CD4-positive, alpha-beta T cell treated with Interferon alpha-2 for 1 hour (primary cell): Measurements from ENCODE around the gene CDCA3.

Source experiments
- DNase-seq, 2 donors: peaks; one replicate each; pipeline ENCODE4 v3.0.0-alpha.2; 2020 to 2022

The CDCA3 gene

DNA sequence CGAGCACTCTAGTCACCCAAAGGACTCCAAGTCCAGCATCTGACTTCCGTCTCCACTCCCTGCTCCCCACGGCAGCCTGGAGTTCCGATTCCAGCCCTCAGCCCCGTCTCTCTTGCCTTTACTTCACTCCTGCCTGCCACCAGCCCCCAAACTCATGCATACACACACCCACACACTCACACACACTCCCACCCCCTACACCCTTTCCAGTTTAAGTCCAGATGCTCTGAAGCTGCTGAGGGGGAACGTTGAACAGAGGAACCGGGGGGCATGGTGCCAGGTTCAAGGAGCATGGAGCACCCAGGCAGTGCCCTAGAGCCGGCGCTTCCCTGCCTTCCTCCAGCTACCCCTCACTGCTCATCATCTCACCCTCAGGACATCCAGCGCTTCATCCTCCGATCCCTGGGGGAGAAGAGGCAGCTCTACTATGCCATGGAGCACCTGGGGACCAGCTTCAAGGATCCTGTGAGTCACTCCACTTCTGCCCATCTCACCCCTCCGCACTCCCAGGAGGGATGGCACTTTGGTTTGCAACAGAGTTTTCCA is 19.6 kb downstream of the CDCA3 start:
- no peak for DNase-seq

DNA sequence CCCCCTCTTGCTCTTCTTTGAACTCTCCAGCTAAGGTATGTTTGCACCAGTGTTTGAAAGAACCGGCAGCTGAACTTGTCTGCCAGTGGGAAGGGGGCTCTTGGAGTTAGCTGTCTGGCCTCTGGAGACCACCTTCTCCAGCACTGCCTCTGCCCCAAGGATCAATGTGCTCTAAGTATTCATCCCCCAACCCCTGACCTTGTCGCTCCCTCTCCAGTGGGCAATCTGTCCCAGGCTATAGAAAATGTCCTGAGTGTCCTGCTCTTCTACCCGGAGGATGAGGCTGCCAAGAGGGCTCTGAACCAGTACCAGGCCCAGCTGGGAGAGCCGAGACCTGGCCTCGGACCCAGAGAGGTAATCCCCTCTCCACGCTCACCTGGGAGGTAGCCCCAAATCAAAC is 20.1 kb downstream of the CDCA3 start:
- DNase-seq: no peak

DNA sequence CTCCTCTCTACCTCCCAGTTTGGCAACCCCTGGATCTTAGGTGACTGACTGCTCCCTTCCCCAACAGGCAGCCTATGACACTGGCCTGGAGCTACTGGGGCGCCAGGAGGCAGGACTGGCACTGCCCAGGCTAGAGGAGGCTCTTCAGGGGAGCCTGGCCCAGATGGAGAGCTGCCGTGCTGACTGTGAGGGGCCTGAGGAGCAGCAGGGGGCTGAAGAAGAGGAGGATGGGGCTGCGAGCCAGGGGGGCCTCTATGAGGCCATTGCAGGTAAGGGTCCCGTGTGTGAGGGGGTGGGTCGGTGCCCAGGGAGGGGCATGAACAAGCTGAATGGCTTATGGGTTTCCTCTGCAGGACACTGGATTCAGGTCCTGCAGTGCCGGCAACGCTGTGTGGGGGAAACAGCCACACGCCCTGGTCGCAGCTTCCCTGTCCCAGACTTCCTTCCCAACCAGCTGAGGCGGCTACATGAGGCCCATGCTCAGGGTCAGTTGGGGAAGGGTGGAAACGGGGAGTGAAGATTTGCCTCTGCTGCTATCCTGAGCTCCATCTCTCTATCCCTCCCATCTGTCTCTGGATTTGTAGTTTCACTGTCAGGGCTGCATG is 20.7 kb downstream of the CDCA3 start:
- DNase-seq: no peak

DNA sequence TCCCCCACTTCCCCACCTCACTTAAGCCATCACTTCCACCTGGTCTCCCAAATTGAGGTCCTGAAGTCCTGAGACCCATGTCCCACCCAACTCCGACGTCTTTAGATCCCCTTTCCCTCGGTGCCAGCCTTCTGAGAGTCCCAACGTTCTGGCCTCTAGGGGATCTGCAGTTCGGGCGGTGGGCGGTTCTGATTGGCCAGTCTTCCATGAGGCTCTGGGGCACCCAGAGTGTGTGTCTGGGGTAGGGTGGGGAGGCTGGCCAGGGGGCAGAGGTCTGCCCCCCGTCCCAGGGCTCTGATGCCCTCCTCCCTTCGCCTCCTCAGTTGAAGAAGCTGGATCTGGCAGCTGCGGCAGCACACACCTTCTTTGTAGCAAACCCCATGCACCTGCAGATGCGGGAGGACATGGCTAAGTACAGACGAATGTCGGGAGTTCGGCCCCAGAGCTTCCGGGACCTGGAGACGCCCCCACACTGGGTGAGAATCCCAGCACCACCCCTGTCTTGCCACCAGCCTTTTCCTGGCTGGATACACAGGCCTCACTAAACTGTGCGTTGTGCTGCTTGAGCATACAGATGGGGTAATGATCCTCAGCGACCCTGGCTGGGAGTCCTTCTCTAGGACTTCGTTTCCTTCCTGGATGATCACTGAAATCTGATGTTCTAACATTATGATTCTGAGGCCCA is 21.4 kb downstream of the CDCA3 start:
- DNase-seq: no peak

DNA sequence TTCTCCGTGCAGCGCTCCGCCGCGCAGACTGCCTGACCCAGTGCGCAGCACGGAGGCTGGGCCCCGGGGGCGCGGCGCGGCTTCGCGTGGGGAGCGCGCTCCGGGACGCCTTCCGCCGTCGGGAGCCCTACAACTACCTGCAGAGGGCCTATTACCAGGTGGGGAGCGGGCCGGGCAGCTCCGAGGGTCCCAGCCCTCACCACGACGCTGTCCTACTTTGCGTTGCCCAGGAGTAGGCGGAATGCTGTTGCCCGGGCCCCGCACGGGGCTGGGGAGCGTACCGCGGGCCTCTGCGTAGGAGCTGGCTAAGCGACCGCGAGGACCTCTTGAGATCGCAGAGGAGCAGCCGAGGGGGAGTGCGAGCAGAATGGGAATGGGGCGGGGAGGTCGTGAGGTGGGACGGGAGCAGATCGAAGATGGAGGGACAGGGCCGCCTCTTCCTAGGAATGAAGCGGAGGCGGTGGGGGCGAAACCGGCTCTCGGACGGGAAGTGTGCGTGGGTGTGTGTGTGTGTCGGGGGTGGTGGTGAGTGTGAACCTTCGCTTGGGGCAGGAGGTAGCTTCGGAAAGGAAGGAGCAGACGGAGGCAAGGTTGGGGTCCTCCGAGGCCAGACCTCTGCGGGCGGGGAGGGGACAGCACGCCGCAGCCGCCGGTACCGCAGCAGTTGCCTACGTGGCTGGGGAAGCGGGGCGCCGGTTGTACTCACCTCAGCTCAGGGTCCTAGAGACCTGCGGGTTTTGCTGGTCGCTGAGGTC is 22.1 kb downstream of the CDCA3 start:
- peak; percentile 16 to 42 for DNase-seq

DNA sequence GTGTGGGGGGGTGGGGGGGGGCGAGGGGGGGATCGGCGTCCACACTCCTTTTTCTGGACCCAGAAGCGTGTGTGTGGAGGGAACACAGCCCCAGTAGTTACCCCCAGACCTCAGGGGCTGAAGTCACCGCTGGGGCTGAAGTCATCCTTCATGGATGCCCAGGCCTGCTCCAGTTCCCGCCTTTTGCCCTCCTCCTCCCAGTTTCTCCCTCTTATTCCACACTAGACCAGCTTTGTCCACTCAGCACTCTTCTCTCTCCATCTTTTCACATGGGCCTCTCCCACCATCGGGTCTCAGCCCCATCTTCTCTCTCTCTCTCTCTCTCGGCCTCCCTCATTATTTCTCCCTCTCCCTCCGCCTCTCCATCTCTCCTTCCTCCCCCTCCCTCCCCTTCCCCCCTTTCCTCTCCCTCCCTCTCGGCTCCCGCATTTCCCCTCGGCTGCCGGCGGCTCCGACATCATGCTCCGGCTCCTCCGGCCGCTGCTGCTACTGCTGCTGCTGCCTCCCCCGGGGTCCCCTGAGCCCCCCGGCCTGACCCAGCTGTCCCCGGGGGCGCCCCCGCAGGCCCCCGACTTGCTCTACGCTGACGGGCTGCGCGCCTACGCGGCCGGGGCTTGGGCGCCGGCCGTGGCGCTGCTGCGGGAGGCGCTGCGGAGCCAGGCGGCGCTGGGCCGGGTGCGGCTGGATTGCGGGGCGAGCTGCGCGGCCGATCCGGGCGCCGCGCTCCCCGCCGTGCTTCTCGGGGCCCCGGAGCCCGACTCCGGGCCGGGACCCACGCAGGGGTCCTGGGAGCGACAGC is 22.9 kb downstream of the CDCA3 start, which contains the start of gene P3H3:
Gene P3H3, plus strand, starts transcription at position 426 of the 799 bp plus-strand sequence. Its CDS starts 34 bp downstream, at position 460.
- no peak for DNase-seq

DNA sequence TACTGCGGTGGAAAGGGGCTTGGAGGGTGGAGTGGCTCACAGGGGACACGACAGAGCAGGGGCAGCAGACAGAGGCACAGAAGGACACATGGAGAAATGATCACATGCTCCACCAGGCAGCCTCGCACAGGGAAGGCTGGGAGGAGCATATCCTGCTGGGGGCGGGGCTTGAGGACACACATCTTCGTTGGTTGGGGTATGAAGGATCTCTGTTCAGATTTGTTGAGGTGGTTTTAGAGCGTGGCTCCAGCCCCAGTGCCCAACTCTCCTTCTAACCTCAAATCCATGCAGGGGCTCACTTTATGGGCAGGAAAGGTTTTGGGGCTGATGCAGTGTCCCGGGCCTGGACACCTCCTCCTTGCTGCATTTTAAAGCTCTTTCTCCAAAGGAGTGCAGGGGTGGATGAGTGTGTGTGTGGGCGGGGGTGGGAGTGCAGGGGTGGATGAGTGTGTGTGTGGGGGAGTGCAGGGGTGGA is 23.6 kb downstream of the CDCA3 start:
- DNase-seq: peak; percentile 21 to 41

DNA sequence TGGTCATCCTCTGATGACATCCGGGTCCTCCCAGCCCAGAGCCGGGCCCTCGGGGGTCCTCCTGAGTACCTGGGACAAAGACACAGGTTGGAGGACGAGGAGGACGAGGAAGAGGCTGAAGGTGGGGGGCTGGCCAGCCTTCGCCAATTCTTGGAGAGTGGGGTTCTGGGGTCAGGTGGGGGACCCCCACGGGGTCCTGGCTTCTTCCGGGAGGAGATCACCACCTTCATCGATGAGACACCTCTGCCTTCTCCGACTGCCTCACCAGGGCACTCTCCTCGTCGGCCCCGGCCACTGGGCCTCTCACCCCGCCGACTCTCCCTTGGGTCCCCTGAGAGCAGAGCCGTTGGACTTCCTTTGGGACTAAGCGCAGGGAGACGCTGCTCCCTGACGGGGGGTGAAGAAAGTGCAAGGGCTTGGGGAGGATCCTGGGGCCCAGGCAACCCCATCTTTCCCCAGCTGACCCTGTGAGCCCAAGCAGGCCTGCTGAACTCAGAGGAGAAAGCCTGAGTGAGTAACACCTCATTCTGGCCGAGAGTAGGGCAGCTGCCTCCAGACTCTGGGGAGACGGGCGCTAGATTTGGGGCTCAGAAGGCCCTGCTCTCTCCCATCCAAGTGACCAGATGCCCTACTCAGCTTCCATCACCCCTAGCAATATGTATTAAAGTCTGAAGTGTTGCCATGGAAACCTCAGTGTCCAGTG is 24.2 kb downstream of the CDCA3 start:
- no peak for DNase-seq

DNA sequence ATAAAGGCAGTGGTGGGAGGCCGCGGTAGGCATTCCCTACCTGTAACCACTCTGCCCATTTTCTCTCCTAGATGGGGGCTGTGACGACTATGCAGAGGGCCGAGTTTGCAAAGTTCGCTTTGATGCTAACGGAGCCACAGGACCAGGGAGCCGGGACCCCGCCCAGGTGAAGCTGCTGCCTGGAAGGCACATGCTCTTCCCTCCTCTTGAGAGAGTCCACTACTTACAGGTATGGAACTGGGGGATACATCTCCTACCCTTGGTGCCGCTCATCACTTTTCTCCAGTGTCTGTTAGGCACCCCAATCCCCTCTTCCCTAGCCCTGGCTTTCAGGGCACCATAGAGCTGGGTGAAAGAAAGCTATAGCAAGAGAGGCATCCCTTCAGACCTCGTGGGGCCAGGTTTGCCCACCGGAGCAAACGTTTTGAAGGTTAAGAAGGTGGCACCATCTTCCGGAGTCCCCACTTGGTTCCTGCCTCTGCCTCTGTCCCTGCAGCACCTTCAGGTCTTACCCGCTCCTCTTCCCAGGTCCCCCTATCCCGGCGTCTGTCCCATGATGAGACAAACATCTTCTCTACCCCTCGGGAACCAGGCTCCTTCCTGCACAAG is 24.9 kb downstream of the CDCA3 start:
- no peak for DNase-seq

DNA sequence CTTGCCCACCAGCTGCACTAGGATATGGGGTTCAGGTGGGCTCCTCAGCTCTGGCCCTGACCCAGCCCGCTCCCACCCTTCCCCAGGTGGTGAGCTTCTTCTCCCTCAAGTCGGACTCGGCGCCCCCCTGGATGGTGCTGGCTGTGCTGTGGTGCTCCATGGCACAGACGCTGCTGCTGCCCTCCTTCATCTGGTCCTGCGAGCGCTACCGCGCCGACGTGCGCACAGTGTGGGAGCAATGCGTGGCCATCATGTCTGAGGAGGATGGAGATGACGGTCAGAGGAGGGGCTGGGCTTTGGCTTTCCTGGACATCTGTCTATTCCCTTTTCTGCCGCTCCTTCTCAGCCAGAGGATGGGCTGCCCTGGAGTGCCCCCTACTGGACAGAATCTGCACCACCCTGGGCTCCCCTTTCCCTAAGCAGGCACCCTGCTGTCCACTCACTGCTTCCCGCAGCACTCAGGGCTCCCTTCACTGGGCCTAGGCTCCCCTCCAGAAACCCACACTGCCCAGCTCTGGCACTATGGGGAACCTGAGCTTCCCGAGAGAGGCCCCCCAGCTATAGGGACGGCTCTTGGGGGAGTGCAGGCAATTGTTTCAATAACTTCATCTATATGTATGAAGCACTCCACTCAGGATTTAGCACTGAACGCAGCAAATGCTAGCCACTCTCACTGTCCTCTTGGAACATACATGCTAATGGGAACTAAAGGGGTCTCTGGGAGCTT is 25.5 kb downstream of the CDCA3 start:
- peak; percentile 73 to 84 for DNase-seq

DNA sequence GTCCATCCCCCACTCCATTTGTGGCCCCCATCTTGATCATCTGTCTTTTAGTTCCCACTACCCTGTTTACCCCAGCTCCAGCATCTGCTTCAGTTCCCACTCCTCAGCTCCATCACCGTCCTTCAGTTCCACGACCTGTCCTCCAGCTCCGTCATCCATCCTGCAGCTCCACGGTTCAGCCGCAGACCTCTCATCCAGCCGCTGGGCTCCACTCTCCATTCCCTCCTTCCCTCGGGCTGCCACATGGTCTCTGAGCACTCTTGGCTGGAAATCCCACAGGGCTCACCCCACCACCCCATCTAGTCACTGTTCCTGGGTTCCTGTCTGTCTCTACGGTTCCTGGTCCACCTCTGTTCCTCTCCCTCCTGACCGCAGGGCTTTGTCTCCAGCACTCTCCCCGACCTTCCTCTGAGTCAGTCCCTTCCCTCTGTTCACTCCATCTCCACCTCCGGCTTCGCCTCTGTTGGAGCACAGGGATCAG is 26.1 kb downstream of the CDCA3 start:
- DNase-seq: no peak

DNA sequence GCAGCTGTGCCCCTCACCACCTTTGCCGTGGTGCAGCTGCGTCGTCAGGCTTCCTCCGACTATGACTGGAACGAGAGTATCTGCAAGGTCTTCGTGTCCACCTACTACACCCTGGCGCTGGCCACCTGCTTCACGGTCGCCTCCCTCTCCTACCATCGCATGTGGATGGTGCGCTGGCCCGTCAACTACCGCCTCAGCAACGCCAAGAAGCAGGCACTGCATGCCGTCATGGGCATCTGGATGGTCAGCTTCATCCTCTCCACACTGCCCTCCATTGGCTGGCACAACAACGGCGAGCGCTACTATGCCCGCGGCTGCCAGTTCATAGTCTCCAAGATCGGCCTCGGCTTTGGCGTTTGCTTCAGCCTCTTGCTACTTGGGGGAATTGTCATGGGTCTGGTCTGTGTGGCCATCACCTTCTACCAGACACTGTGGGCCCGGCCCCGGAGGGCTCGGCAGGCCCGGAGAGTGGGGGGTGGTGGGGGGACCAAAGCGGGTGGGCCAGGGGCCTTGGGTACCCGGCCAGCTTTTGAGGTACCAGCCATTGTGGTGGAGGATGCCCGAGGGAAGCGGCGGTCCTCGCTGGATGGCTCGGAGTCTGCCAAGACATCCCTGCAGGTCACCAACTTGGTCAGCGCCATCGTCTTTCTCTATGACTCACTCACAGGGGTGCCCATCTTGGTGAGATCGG is 26.9 kb downstream of the CDCA3 start:
- DNase-seq: no peak

DNA sequence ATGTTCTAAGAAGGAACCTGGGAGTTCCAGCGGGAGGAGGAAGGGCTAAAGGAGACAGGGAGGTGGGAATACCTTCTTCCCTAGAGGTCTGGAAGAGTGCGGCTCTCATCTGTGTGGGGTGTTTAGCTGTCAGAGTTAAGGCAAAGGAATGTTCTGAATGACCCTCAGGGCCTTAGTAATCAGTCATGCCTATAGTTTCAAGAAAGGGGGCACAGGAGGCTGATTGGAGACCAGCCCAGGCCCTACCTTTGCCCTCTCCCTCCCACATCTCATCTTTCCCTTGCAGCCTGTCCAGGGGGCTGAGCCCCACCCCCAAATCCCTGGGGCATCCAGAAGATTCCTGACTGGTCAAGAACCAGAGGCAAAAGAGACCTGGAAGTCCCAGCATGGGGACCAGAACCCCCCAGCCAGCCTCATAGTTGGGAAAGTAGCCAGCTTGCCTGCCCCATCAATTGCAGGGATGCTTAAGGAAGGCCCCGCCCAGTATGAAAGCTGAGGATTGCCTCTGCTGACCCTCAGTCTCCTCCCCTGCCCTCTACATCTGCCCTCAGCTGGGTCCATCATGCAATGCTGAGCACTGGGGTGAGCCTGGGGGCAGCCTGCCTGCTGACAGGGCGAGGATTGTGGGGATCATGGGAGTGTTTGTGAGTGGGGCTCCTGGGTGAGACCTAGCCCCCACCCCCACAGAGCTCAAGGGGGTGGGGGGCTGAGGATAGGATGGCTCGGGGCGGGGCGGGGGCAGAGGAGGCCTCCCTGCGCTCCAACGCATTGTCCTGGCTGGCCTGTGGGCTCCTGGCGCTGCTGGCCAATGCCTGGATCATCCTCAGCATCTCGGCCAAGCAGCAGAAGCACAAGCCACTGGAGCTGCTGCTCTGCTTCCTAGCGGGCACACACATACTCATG is 27.7 kb downstream of the CDCA3 start:
- DNase-seq: no peak

DNA sequence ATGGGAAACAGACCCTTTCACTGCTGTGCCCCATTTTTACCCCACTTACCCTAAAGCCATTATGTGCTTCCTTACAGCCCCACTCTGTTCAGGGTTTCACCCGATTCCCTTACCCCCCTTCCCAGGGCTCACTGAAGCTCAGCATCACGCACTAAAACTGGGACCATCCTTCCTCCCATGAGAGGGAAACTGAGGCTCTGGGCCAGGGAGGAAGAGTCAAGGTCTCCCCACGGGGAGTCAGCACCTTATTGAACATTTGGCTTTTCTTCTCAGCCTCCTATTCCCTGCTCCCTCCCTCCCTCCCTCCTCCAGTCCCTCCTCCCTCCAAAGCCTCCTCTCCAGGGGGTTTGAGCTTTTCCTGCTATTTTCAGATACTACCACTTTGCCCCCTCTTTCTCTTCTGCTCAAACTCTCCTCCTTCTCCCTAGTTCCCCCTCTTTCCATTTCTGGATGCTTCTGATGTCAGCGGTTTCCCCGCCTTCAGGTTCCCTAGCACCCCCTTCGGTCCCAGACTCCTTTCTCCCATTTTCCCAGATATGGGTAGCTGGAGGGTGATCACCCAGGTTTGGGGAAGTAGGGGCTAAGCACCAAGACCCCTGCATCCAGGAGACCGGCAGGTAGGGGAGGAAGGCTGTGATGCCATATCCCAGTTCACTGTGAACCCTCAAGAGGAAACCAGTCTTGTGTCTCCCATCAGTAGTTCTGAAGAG is 28.5 kb downstream of the CDCA3 start:
- DNase-seq: no peak

DNA sequence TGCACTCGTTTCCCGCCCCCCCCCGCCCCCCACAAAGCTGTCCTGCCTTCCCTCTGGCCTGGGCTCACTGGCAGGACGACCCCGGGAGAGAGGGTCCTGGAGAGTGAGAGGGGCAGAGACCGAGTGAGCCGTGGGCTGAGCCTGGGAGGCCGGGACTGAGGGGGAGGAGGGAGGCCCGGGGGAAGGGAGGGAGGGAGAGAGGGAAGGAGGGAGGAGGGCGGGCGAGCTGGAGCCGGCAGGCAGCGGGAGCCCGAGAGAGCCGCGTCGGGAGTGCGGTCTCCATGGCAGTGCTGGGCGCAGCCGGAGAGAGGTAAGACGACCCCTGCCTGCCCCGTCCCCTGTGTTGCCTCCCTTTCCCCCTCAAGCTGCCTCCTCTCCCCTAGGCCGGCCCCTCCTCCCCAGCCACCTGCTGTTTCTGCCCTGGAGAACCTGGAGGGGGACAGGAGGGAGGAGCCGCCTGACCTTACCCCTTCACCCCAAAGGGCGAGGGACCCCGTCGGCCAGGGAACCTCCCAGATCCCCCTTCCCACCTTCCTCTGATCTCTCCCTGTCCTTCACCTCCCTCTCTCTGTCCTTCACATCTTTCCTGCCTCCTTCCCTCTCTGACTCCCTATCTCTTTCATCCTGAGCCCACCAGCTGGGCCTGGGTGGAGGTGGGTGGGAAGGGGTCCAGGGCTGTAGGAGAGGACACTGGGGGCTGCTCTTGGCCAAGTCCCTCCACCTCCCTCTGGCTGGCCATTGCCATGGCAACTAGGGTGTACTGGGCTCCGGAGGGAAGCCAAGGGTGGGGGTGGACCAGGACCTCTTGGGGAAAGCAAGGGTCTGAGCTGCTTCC is 29.3 kb downstream of the CDCA3 start, which contains the start of gene GPR162:
Gene GPR162, plus strand, starts transcription at position 231 of the 835 bp plus-strand sequence. CDS start 2,078 bp downstream, outside the sequence.
- DNase-seq: no peak

DNA sequence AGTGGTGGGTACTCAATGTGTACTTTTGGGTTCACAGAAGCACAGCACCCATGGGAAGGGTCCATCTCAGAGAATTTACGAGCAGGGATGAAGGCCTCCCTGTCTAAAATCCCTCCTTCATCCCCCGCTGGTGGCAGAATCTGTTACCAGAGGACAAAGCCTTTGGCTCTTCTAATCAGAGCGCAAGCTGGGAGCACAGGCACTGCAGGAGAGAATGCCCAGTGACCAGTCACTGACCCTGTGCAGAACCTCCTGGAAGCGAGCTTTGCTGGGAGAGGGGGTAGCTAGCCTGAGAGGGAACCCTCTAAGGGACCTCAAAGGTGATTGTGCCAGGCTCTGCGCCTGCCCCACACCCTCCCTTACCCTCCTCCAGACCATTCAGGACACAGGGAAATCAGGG is 30.9 kb downstream of the CDCA3 start:
- DNase-seq: no peak
